ENCODE measurements around the gene CCDC77. TPM values are rescaled to one million over a fixed set of nuclear protein-coding genes. Genes with fewer than 3 reads are reported as not detected.
"Not testable (repeated sequence)": the region's sequence is repeated elsewhere in the genome, so short reads cannot be mapped to it uniquely, and the experiment has no call there.

Gene CCDC77
- total RNA-seq: 1 to 10 TPM; 4.0 to 5.9 TPM
- long read RNA-seq, partial matches to known transcripts: 0 of 3 reads
- long read RNA-seq, other reads (novel, unspliced or antisense): 1 of 3 reads

GRCh38 chr12:401235-402028 lies at the start of gene CCDC77:
TSS of gene CCDC77 (plus strand) at chr12:401644. CDS start at chr12:409384, 7,740 bp downstream.
- ATAC-seq (peak; percentile 100), DNase-seq (peak; percentile 87 to 92)
- intact Hi-C loops (cut with DNase I, micrococcal nuclease): no loop called here

- intact Hi-C loops (cut with DNase I, micrococcal nuclease): no loop called here
- ATAC-seq: peak; percentile 62
- DNase-seq: no peak
Measured at GRCh38 chr12:356276-356988, 45.0 kb upstream of the CCDC77 start.

- ATAC-seq (no peak), DNase-seq (no peak)
- intact Hi-C loops (cut with DNase I, micrococcal nuclease): no loop called here
Measured at GRCh38 chr12:359091-359490, 42.4 kb upstream of the CCDC77 start.

GRCh38 chr12:366820-367219 lies 34.6 kb upstream of the CCDC77 start:
- ATAC-seq (no peak), DNase-seq (no peak)
- intact Hi-C loops (cut with DNase I, micrococcal nuclease): no loop called here

- intact Hi-C loops (cut with DNase I, micrococcal nuclease): no loop called here
- ATAC-seq (no peak), DNase-seq (no peak)
Measured at GRCh38 chr12:367972-368371, 33.5 kb upstream of the CCDC77 start.

- ATAC-seq; DNase-seq; intact Hi-C loops (cut with DNase I, micrococcal nuclease): not testable (repeated sequence)
Measured at GRCh38 chr12:370739-371485, 30.5 kb upstream of the CCDC77 start.

GRCh38 chr12:386651-387050 lies 14.8 kb upstream of the CCDC77 start:
- no peak for ATAC-seq
- intact Hi-C loops (cut with DNase I, micrococcal nuclease): no loop called here
- no peak for DNase-seq

GRCh38 chr12:388012-388411 lies 13.4 kb upstream of the CCDC77 start:
- ATAC-seq (no peak), DNase-seq (no peak)
- intact Hi-C loops (cut with DNase I, micrococcal nuclease): no loop called here

- intact Hi-C loops (cut with DNase I, micrococcal nuclease): no loop called here
- ATAC-seq: peak; percentile 40
- DNase-seq: peak in 1 of 2 donors; percentile 45
Measured at GRCh38 chr12:388541-389141, 12.8 kb upstream of the CCDC77 start.

- peak; percentile 97 for ATAC-seq
- peak; percentile 89 to 91 for DNase-seq
- intact Hi-C loops (cut with DNase I, micrococcal nuclease): no loop called here
Measured at GRCh38 chr12:389142-390096, 12.0 kb upstream of the CCDC77 start, which contains the start of gene KDM5A. TSS of gene KDM5A (minus strand) at chr12:389320. CDS start at chr12:389091, 229 bp downstream.

GRCh38 chr12:400828-401227 lies 616 bp upstream of the CCDC77 start:
- no peak for ATAC-seq
- DNase-seq: no peak
- intact Hi-C loops (cut with DNase I, micrococcal nuclease): no loop called here

- no peak for ATAC-seq
- DNase-seq: no peak
- intact Hi-C loops (cut with DNase I, micrococcal nuclease): no loop called here
Measured at GRCh38 chr12:402029-402389, 565 bp downstream of the CCDC77 start.

- no peak for DNase-seq
- intact Hi-C loops (cut with DNase I, micrococcal nuclease): no loop called here
Measured at GRCh38 chr12:414859-415258, 13.4 kb downstream of the CCDC77 start.

GRCh38 chr12:418432-418831 lies 17.0 kb downstream of the CCDC77 start:
- intact Hi-C loops (cut with DNase I, micrococcal nuclease): no loop called here
- no peak for DNase-seq
- no peak for ATAC-seq

More at GRCh38 chr12:414859-415258, 13.4 kb downstream of the CCDC77 start:
- no peak for ATAC-seq

- DNase-seq (no peak), ATAC-seq (no peak)
- intact Hi-C loops (cut with DNase I, micrococcal nuclease): no loop called here
Measured at GRCh38 chr12:422526-422925, 21.1 kb downstream of the CCDC77 start.

GRCh38 chr12:435737-436136 lies 34.3 kb downstream of the CCDC77 start:
- DNase-seq; ATAC-seq; intact Hi-C loops (cut with DNase I, micrococcal nuclease): not testable (repeated sequence)

- ATAC-seq (peak; percentile 62), DNase-seq (peak in 1 of 2 donors; percentile 47)
- intact Hi-C loops (cut with DNase I, micrococcal nuclease): loop anchor here in 1 of 2 donors (5.0 kb wide), 1 partner anchor 105 kb away; no protein-coding TSS in a partner anchor
Measured at GRCh38 chr12:442235-442884, 40.9 kb downstream of the CCDC77 start.

All from left colon (tissue), 2 donors.